HCT116 (cell line): ENCODE data around the gene PXDN.

Experiments used
- CBX3 ChIP-seq: IDR thresholded peaks from 2 replicates; pipeline ENCODE4 v1.6.1; 2012; ENCODE audit warnings: low read depth
- CEBPB ChIP-seq: IDR thresholded peaks from 2 replicates; pipeline ENCODE4 v1.6.1; 2012; ENCODE audit warnings: low read depth
- EZH2 ChIP-seq: fragments of 200-600 bp; sonication (generic); IDR thresholded peaks from 2 replicates; pipeline ENCODE4 v1.6.1; 2017; ENCODE audit warnings: antibody characterized with exemption, mixed run types
- POLR2A ChIP-seq: IDR thresholded peaks from 2 replicates; pipeline ENCODE4 v1.7.0; 2011; ENCODE audit warnings: borderline replicate concordance; ENCODE audit not compliant: insufficient read depth, insufficient read length; ENCODE audit errors: extremely low read depth
- POLR2AphosphoS5 ChIP-seq: IDR thresholded peaks from 2 replicates; pipeline ENCODE4 v1.6.1; 2011; ENCODE audit warnings: mild to moderate bottlenecking, low read depth, low read length, moderate library complexity
- RAD21 ChIP-seq: IDR thresholded peaks from 2 replicates; pipeline ENCODE4 v1.6.1; 2012; ENCODE audit warnings: low read depth, mild to moderate bottlenecking
- REST ChIP-seq: IDR thresholded peaks from 2 replicates; pipeline ENCODE4 v1.6.1; 2012; ENCODE audit warnings: low read depth
- SP1 ChIP-seq: IDR thresholded peaks from 2 replicates; pipeline ENCODE4 v1.6.1; 2012; ENCODE audit warnings: low read depth
- YY1 ChIP-seq: IDR thresholded peaks from 2 replicates; pipeline ENCODE4 v1.6.1; 2011; ENCODE audit warnings: low read length, low read depth, moderate library complexity, mild to moderate bottlenecking; ENCODE audit not compliant: insufficient replicate concordance; ENCODE audit errors: extremely low read depth
- ZFX ChIP-seq: fragments of 450-650 bp; IDR thresholded peaks from 2 replicates; pipeline ENCODE4 v1.6.1; 2017
- TF ChIP-seq, protein P1 (sequence below): IDR thresholded peaks from 2 replicates; pipeline ENCODE4 v1.6.1; 2012
- TF ChIP-seq, protein P2 (sequence below), 3 experiments: fragments of 200-600 bp in 1 of 3; sonication (generic) in 1 of 3; IDR thresholded peaks in 2 of 3; conservative IDR thresholded peaks in 1 of 3; 2 replicates each; pipeline ENCODE4 v1.5.1; 2012 to 2017; ENCODE audit warnings: low read depth in 2 of 3, low read length in 2 of 3, antibody characterized with exemption in 1 of 3, borderline replicate concordance in 1 of 3, control low read depth in 1 of 3, mild to moderate bottlenecking in 1 of 3, mixed read lengths in 1 of 3, mixed run types in 1 of 3, moderate library complexity in 1 of 3; ENCODE audit not compliant: insufficient read depth in 1 of 3

DNA sequence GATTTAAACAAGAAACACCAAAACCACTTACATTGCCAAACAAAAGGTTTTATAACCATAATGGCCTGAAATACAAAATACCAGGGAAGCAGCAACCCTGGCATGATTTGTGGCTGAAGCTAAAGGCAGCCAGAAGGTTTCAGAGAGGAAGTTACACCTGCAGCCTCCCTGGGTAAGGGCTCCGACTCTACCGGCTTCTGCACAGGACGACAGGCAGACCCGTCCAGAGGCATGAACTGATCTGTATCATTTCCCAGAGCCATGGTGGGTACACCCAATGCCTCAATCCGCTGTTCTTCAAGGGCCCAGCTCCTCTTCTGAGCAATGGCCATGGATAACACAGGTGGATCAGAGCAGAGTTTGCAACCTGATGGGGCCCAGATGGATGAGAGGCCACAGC, 71.6 kb downstream of the PXDN start:
- TF ChIP-seq, protein P1, sequence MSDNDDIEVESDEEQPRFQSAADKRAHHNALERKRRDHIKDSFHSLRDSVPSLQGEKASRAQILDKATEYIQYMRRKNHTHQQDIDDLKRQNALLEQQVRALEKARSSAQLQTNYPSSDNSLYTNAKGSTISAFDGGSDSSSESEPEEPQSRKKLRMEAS, result no peak
- TF ChIP-seq ZFX (no peak), EZH2 (no peak), CBX3 (no peak), REST (no peak), POLR2A (no peak), YY1 (no peak), SP1 (no peak), CEBPB (no peak), POLR2AphosphoS5 (no peak), RAD21 (no peak)
- TF ChIP-seq, protein P2, sequence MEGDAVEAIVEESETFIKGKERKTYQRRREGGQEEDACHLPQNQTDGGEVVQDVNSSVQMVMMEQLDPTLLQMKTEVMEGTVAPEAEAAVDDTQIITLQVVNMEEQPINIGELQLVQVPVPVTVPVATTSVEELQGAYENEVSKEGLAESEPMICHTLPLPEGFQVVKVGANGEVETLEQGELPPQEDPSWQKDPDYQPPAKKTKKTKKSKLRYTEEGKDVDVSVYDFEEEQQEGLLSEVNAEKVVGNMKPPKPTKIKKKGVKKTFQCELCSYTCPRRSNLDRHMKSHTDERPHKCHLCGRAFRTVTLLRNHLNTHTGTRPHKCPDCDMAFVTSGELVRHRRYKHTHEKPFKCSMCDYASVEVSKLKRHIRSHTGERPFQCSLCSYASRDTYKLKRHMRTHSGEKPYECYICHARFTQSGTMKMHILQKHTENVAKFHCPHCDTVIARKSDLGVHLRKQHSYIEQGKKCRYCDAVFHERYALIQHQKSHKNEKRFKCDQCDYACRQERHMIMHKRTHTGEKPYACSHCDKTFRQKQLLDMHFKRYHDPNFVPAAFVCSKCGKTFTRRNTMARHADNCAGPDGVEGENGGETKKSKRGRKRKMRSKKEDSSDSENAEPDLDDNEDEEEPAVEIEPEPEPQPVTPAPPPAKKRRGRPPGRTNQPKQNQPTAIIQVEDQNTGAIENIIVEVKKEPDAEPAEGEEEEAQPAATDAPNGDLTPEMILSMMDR (IDR thresholded peaks at IDR 0.05 in 2 of 3, conservative IDR thresholded peaks at IDR 0.05 in 1 of 3; ENCODE audit: borderline replicate concordance in 1 of 3, insufficient read depth in 1 of 3, low read depth in 2 of 3, low read length in 2 of 3), result no peak
